Body of pancreas (tissue), 4 donors: ENCODE measurements around the gene SOX5. TPM values are rescaled to one million over a fixed set of nuclear protein-coding genes. Genes with fewer than 3 reads are reported as not detected.
A peak's percentile ranks its signal among the peaks of the same experiment; 100 is the strongest.

ENCODE experiments used
- ATAC-seq: fragments of 150-250 bp; one replicate; pipeline ENCODE4 v1.9.1; 2016
- DNase-seq, 4 donors: peaks; one replicate each; pipeline ENCODE4 v3.0.0-alpha.2; 2019
- H3K27ac ChIP-seq, 4 donors: fragments of 200-600 bp; sonication (generic); 1 replicate in 3 of 4; 2 replicates in 1 of 4; pipeline versions ENCODE4 v1.5.1 to v1.6.1; 2016 to 2019; ENCODE audit warnings: mild to moderate bottlenecking in 1 of 4, mixed read lengths in 1 of 4, moderate library complexity in 1 of 4
- H3K27me3 ChIP-seq, 2 donors: fragments of 200-600 bp; sonication (generic); one replicate each; pipeline ENCODE4 v1.6.0; 2016; ENCODE audit warnings: mild to moderate bottlenecking in 1 of 2
- H3K36me3 ChIP-seq, 2 donors: fragments of 200-600 bp; sonication (generic); replicated peaks in 1 of 2; 2 replicates each; pipeline ENCODE4 v1.5.1; 2016; ENCODE audit warnings: low read depth in 2 of 2; ENCODE audit not compliant: insufficient read depth in 1 of 2
- H3K4me1 ChIP-seq: fragments of 200-600 bp; sonication (generic); one replicate; pipeline ENCODE4 v1.6.0; 2016
- H3K4me3 ChIP-seq, 2 donors: fragments of 200-600 bp; sonication (generic); 1 replicate in 1 of 2; 2 replicates in 1 of 2; pipeline ENCODE4 v1.5.1; 2016 to 2019
- H3K9me3 ChIP-seq, 3 donors: fragments of 200-600 bp; sonication (generic); 1 replicate in 2 of 3; 2 replicates in 1 of 3; pipeline ENCODE4 v1.5.1; 2016
- POLR2A ChIP-seq, 3 donors: fragments of 450-650 bp; IDR thresholded peaks; one replicate each; pipeline ENCODE4 v1.6.1; 2016; ENCODE audit warnings: antibody characterized with exemption in 3 of 3, mild to moderate bottlenecking in 2 of 3
- WGBS, 2 donors: methylation state at CpG; one replicate each; pipeline ENCODE4 v1.1.5; 2017; 5-methylcytosine and 5-hydroxymethylcytosine counted together
- intact Hi-C: fragments of 100-400 bp; cut with DNase I; formaldehyde crosslinking; loops from one replicate; pipeline ENCODE4 v1.15.1; 2023
- total RNA-seq, 2 donors: library from RNA; depleted of rRNA; stranded (reverse); fragments of >200 nt; gene quantifications; one replicate each; pipeline ENCODE4 v1.1.0, GENCODE V29; 2016
- TF ChIP-seq, protein P1 (sequence below), 7 experiments: fragments of 450-650 bp in 4 of 7; fragments of 200-600 bp in 3 of 7; sonication (generic) in 3 of 7; IDR thresholded peaks; one replicate each; pipeline ENCODE4 v1.5.1; 2016 to 2019; ENCODE audit warnings: antibody characterized with exemption in 7 of 7

SOX5 gene
- total RNA-seq, 2 donors from 2014 or later = 3.0 to 10.4 TPM

DNA sequence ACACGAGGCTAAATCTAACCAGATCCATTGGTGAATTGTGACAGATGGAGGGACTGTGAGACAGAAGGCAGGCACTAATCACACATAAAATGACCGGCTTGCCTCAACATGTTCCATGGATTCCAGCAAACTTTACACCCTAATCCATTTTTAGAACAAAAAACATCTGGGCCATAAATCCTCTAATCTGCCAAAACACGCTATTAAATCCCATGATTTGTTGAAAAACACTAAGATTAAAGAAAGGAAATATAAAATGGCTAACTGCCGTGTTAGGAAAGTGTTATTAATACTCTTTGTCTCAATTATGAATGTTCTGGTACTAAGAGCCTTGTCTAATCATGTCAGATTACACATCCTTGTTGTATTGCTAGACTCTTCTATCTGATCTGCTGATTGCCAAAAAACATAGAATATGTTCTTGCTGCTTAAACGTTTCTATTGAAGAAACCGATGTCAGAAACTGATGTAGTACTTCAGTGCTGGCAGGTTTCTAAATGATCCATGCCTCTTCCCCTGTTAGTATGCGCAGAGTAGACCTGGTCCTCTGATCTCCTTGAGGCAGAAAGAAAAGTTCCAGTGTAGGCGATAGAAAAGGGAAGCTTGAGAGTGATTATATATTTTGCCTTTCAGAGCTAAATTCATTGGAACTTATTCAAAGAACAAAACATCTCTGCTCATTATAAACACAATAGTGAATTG is 384.9 kb downstream of the SOX5 start:
- DNase-seq (no peak), ATAC-seq (no peak)
- no peak overlapping the region for H3K27ac ChIP-seq
- no peaks in the 10 kb centered on the region for H3K27me3 ChIP-seq
- TF ChIP-seq POLR2A (IDR thresholded peaks at IDR 0.05) = no peak
- TF ChIP-seq, protein P1, sequence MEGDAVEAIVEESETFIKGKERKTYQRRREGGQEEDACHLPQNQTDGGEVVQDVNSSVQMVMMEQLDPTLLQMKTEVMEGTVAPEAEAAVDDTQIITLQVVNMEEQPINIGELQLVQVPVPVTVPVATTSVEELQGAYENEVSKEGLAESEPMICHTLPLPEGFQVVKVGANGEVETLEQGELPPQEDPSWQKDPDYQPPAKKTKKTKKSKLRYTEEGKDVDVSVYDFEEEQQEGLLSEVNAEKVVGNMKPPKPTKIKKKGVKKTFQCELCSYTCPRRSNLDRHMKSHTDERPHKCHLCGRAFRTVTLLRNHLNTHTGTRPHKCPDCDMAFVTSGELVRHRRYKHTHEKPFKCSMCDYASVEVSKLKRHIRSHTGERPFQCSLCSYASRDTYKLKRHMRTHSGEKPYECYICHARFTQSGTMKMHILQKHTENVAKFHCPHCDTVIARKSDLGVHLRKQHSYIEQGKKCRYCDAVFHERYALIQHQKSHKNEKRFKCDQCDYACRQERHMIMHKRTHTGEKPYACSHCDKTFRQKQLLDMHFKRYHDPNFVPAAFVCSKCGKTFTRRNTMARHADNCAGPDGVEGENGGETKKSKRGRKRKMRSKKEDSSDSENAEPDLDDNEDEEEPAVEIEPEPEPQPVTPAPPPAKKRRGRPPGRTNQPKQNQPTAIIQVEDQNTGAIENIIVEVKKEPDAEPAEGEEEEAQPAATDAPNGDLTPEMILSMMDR (IDR thresholded peaks at IDR 0.05) = no peak
- H3K4me1 ChIP-seq = no peaks in the 10 kb centered on the region
- H3K36me3 ChIP-seq = no peaks in the 10 kb centered on the region
- intact Hi-C loops = no loop called here
- H3K4me3 ChIP-seq = no peak overlapping the region
- H3K9me3 ChIP-seq = no peaks in the 10 kb centered on the region
- WGBS, 2 donors = 64 to 72% methylated on average over 8 of the region's 8 CpGs

DNA sequence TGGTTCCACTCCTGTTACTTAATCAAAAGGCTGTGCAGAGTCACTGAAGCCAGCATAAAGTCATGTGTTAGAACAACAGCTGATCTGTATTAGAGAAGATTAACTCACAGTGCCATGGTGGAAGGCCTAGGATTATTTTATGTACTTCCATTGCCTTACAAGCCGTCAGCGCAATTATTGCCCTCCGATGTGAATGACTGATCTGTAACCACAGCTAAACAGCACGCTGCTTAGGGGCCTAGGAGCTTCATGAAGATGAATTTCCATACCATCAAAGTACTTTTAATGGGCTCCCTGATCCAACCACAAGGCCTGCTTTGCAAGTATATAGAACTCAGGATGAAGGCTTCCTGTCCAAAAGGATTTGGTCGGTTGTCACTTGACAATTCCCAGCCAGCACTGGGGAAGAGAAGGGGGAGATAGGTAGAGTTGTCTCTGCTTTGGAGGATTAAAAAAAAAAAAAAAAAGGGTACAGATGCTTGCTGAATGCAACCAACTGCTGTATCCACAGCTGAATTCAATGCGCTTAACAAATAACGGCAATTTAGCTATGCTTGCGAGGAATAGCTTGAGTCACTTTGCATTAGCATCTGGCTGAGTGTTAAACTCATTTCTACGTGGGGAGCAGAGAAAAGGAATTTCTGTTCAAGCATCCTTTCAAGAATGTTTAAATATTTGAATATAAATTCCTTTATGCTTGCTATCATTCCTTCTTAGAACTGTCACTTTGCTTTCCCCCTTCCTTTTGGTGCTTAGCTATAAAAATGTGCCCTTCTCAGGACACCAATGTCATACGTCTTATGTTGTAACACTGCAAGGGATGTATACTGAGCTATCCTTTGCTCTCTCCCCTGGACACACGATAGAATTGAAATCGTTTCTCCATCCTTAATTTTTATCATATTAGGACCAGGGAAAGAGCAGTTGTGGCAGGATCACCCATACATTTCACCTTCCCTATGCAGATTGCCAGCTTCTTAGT is 387.8 kb downstream of the SOX5 start:
- no peaks in the 10 kb centered on the region for H3K36me3 ChIP-seq
- no peaks in the 10 kb centered on the region for H3K27me3 ChIP-seq
- no peaks in the 10 kb centered on the region for H3K9me3 ChIP-seq
- H3K4me3 ChIP-seq = no peak overlapping the region
- no peak overlapping the region for H3K27ac ChIP-seq
- TF ChIP-seq POLR2A (IDR thresholded peaks at IDR 0.05) = no peak
- TF ChIP-seq, protein P1 (IDR thresholded peaks at IDR 0.05) = no peak
- H3K4me1 ChIP-seq = no peaks in the 10 kb centered on the region
- no peak for DNase-seq
- WGBS, 2 donors = 82 to 83% methylated on average over 12 of the region's 12 CpGs
- intact Hi-C loops = no loop called here
- no peak for ATAC-seq

DNA sequence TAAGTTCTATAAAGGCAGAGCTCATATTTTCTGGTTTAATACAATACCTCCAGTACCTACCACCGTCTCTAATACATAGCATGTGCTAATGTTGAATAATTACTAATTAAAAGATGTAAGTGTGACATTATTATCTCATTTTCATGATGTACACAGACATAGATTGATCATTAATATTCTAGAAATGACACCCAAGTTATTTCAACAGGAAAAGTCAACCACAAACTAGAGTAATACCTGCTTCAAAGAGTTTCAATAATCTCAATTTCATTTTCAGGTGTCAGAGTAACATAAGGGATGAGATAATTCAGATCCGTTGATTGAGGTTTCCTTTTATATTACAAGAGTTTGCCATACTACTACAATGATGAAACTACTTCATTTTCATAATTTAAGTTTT is 388.9 kb downstream of the SOX5 start:
- DNase-seq = no peak
- no peak for TF ChIP-seq POLR2A (IDR thresholded peaks at IDR 0.05)
- TF ChIP-seq, protein P1 (IDR thresholded peaks at IDR 0.05) = no peak
- no peak for ATAC-seq
- H3K4me3 ChIP-seq = no peak overlapping the region
- H3K4me1 ChIP-seq = no peaks in the 10 kb centered on the region
- H3K9me3 ChIP-seq = no peaks in the 10 kb centered on the region
- H3K27me3 ChIP-seq = no peaks in the 10 kb centered on the region
- WGBS, 2 donors = 65 to 68% methylated on average over 2 of the region's 2 CpGs
- no peaks in the 10 kb centered on the region for H3K36me3 ChIP-seq
- intact Hi-C loops = no loop called here
- H3K27ac ChIP-seq = no peak overlapping the region

DNA sequence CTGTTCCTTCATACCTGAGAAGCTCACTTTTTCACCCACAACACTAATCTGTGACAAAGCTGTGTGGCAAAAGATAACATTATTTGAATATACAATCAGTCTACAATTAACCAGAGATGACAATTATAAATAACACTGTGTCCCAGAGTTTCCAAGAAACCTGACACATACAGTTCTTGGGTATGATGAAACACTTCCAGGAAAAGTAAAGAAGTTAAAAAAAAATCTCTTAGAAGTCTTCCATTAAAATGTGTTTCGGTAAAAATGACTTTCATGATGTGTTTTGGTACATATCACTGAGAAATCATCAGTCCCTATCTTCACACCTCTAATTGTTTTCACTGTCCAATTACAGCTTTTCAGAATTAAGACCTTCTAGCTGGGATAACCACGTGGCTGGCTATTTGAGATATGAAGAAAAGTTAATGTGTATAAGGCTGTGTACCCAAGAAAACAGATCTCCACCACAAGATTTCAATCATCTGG is 390.2 kb downstream of the SOX5 start:
- Histone ChIP-seq H3K9me3 (no peaks in the 10 kb centered on the region), H3K36me3 (no peaks in the 10 kb centered on the region), H3K27me3 (no peaks in the 10 kb centered on the region), H3K4me3 (no peak overlapping the region), H3K4me1 (no peaks in the 10 kb centered on the region), H3K27ac (no peak overlapping the region)
- peak; percentile 60 for ATAC-seq
- no peak for DNase-seq
- intact Hi-C loops = no loop called here
- WGBS, 2 donors = 23 to 28% methylated on average over 2 of the region's 2 CpGs
- no peak for TF ChIP-seq POLR2A (IDR thresholded peaks at IDR 0.05)
- TF ChIP-seq, protein P1 (IDR thresholded peaks at IDR 0.05) = no peak
